HFF-Myc (cell line): ENCODE measurements around the gene LCN1.

Experiments
- DNase-seq: peaks from one replicate; pipeline ENCODE4 v3.0.0-alpha.2; 2011; ENCODE audit warnings: low read depth; ENCODE audit errors: extremely low read depth
- H3K4me3 ChIP-seq: replicated peaks from 2 replicates; pipeline ENCODE4 v1.5.1; 2011; ENCODE audit warnings: low read depth, mild to moderate bottlenecking, control low read depth, low read length
- CTCF ChIP-seq: IDR thresholded peaks from 2 replicates; pipeline ENCODE4 v1.5.1; 2012; ENCODE audit warnings: mild to moderate bottlenecking, low read depth, low read length, control low read depth; ENCODE audit errors: missing control alignments

The LCN1 gene

GRCh38 chr9:135570456-135570855 is 49.2 kb downstream of the LCN1 start:
- H3K4me3 ChIP-seq = no peak overlapping the region
- no peak for TF ChIP-seq CTCF
- no peak for DNase-seq

- no peak for DNase-seq
- TF ChIP-seq CTCF = no peak
- no peak overlapping the region for H3K4me3 ChIP-seq
Measured at GRCh38 chr9:135572233-135572632, 51.0 kb downstream of the LCN1 start.

GRCh38 chr9:135573124-135573523 is 51.9 kb downstream of the LCN1 start:
- DNase-seq = no peak
- TF ChIP-seq CTCF = no peak

GRCh38 chr9:135574331-135574730 is 53.1 kb downstream of the LCN1 start:
- no peak overlapping the region for H3K4me3 ChIP-seq
- DNase-seq = no peak
- TF ChIP-seq CTCF = no peak

More at GRCh38 chr9:135573124-135573523, 51.9 kb downstream of the LCN1 start:
- H3K4me3 ChIP-seq = no peak overlapping the region

GRCh38 chr9:135574943-135575342 is 53.7 kb downstream of the LCN1 start:
- no peak overlapping the region for H3K4me3 ChIP-seq
- no peak for TF ChIP-seq CTCF

More at GRCh38 chr9:135574943-135575342, 53.7 kb downstream of the LCN1 start:
- DNase-seq = no peak
